ENCODE measurements around the gene DIPK1C. TPM values are rescaled to one million over a fixed set of nuclear protein-coding genes. Genes with fewer than 3 reads are reported as not detected.

The DIPK1C gene
- polyA plus RNA-seq, 2 donors, result 0.02 TPM; not detected in 1

GRCh38 chr18:74419761-74420160 is 37.3 kb downstream of the DIPK1C start:
- 80% methylated on average over 4 of the region's 4 CpGs for WGBS, 2 donors
- Histone ChIP-seq H3K9me3 (ENCODE audit: control insufficient read depth in 2 of 2, insufficient read depth in 1 of 2, low read depth in 1 of 2, low read length in 1 of 2) (no peaks in the 10 kb centered on the region), H3K36me3 (ENCODE audit: control insufficient read depth in 2 of 2, insufficient read depth in 2 of 2, low read length in 1 of 2) (no peaks in the 10 kb centered on the region), H3K27me3 (ENCODE audit: control insufficient read depth in 1 of 2, insufficient read depth in 2 of 2, low read length in 2 of 2) (no peaks in the 10 kb centered on the region), H3K27ac (ENCODE audit: low read depth in 2 of 2, low read length in 1 of 2) (no peak overlapping the region), H3K4me1 (ENCODE audit: control insufficient read depth in 2 of 2, insufficient read depth in 2 of 2, low read length in 1 of 2) (no peaks in the 10 kb centered on the region), H3K4me3 (ENCODE audit: low read depth in 1 of 2, low read length in 2 of 2) (no peak overlapping the region)

GRCh38 chr18:74418023-74418422 is 39.1 kb downstream of the DIPK1C start:
- WGBS, 2 donors, result 29 to 54% methylated on average over 2 of the region's 2 CpGs
- Histone ChIP-seq H3K4me1 (ENCODE audit: control insufficient read depth in 2 of 2, insufficient read depth in 2 of 2, low read length in 1 of 2) (no peaks in the 10 kb centered on the region), H3K27me3 (ENCODE audit: control insufficient read depth in 1 of 2, insufficient read depth in 2 of 2, low read length in 2 of 2) (no peaks in the 10 kb centered on the region), H3K27ac (ENCODE audit: low read depth in 2 of 2, low read length in 1 of 2) (no peak overlapping the region), H3K9me3 (ENCODE audit: control insufficient read depth in 2 of 2, insufficient read depth in 1 of 2, low read depth in 1 of 2, low read length in 1 of 2) (no peaks in the 10 kb centered on the region), H3K4me3 (ENCODE audit: low read depth in 1 of 2, low read length in 2 of 2) (no peak overlapping the region), H3K36me3 (ENCODE audit: control insufficient read depth in 2 of 2, insufficient read depth in 2 of 2, low read length in 1 of 2) (no peaks in the 10 kb centered on the region)

GRCh38 chr18:74416124-74416523 is 41.0 kb downstream of the DIPK1C start:
- Histone ChIP-seq H3K27ac (ENCODE audit: low read depth in 2 of 2, low read length in 1 of 2) (no peak overlapping the region), H3K27me3 (ENCODE audit: control insufficient read depth in 1 of 2, insufficient read depth in 2 of 2, low read length in 2 of 2) (no peaks in the 10 kb centered on the region), H3K9me3 (ENCODE audit: control insufficient read depth in 2 of 2, insufficient read depth in 1 of 2, low read depth in 1 of 2, low read length in 1 of 2) (no peaks in the 10 kb centered on the region), H3K4me3 (ENCODE audit: low read depth in 1 of 2, low read length in 2 of 2) (no peak overlapping the region), H3K36me3 (ENCODE audit: control insufficient read depth in 2 of 2, insufficient read depth in 2 of 2, low read length in 1 of 2) (no peaks in the 10 kb centered on the region), H3K4me1 (ENCODE audit: control insufficient read depth in 2 of 2, insufficient read depth in 2 of 2, low read length in 1 of 2) (no peaks in the 10 kb centered on the region)
- 79 to 83% methylated on average over 12 of the region's 12 CpGs for WGBS, 2 donors

DNA sequence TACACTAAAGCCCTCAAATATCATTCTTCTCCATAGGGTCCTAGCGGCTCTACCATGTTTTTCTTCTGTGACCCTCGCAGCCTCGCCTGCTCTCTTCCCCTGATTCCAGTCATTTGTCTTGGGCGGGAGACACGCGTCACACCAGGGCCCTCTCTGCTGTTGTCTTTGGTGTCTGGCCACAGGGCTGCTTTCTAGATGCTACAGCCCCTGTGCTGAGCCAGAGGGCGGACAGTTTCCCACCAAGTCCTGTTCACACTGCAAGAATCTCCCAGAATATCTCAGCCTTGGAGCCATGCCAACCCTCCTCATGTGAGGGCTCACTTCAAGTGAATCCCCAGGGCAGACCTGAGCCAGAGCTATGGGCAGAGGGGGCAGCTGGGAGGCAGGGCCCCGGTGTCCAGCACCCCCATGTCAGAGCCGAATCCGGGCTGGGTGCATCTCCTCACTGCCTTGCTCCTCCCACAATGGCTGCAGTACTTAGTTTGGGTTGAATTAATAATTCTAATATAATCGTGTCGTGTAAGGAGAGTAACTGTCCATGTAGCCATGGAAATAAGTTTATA is 42.1 kb downstream of the DIPK1C start:
- WGBS, 2 donors, result 76 to 84% methylated on average over 12 of the region's 12 CpGs
- H3K27me3 ChIP-seq (ENCODE audit: control insufficient read depth in 1 of 2, insufficient read depth in 2 of 2, low read length in 2 of 2), result no peaks in the 10 kb centered on the region
- no peaks in the 10 kb centered on the region for H3K9me3 ChIP-seq (ENCODE audit: control insufficient read depth in 2 of 2, insufficient read depth in 1 of 2, low read depth in 1 of 2, low read length in 1 of 2)
- H3K4me3 ChIP-seq (ENCODE audit: low read depth in 1 of 2, low read length in 2 of 2), result no peak overlapping the region
- no peaks in the 10 kb centered on the region for H3K36me3 ChIP-seq (ENCODE audit: control insufficient read depth in 2 of 2, insufficient read depth in 2 of 2, low read length in 1 of 2)
- no peaks in the 10 kb centered on the region for H3K4me1 ChIP-seq (ENCODE audit: control insufficient read depth in 2 of 2, insufficient read depth in 2 of 2, low read length in 1 of 2)
- H3K27ac ChIP-seq (ENCODE audit: low read depth in 2 of 2, low read length in 1 of 2), result no peak overlapping the region

GRCh38 chr18:74413836-74414235 is 43.3 kb downstream of the DIPK1C start:
- no peaks in the 10 kb centered on the region for H3K9me3 ChIP-seq (ENCODE audit: control insufficient read depth in 2 of 2, insufficient read depth in 1 of 2, low read depth in 1 of 2, low read length in 1 of 2)
- no peaks in the 10 kb centered on the region for H3K27me3 ChIP-seq (ENCODE audit: control insufficient read depth in 1 of 2, insufficient read depth in 2 of 2, low read length in 2 of 2)
- H3K4me3 ChIP-seq (ENCODE audit: low read depth in 1 of 2, low read length in 2 of 2), result no peak overlapping the region
- no peak overlapping the region for H3K27ac ChIP-seq (ENCODE audit: low read depth in 2 of 2, low read length in 1 of 2)
- no peaks in the 10 kb centered on the region for H3K36me3 ChIP-seq (ENCODE audit: control insufficient read depth in 2 of 2, insufficient read depth in 2 of 2, low read length in 1 of 2)
- no peaks in the 10 kb centered on the region for H3K4me1 ChIP-seq (ENCODE audit: control insufficient read depth in 2 of 2, insufficient read depth in 2 of 2, low read length in 1 of 2)
- 56 to 57% methylated on average over 7 of the region's 7 CpGs for WGBS, 2 donors

DNA sequence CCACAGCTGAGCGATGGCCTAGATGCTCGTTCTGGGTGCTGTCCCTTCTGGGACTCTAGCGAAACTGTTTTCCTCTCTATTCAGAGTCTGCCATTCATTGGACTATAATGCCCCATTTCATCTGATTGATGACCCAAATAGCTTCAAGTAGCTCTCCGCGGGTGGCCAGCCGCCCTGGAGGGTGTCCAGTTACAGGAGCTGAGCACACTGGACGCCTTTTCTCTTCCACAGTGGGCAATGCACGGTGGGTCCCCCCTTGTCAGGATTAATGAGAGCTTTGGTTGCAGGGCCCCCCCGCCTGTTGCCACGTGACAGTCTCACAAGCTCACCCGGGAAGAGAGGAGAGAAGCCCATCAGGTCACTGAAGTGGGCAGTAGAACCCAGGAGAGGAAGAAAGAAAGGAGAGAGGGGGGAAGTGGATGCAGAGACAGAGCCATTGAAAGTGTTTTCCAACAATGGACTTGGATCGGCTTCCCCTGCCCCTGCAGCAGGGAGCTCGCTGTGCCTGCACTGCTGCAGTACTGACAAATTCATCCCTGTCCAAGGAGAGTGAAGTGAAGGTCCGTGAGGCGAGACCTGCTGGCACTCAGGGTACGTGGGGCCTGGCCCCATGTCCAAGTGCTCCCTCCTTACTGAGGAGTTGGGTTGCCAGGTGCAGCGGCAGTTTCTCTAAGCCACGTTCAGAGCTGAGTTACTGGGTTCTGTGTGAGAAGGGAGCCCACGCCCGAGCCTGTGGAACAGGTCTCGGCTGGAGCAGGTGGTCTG is 44.8 kb downstream of the DIPK1C start:
- no peak overlapping the region for H3K27ac ChIP-seq (ENCODE audit: low read depth in 2 of 2, low read length in 1 of 2)
- no peaks in the 10 kb centered on the region for H3K36me3 ChIP-seq (ENCODE audit: control insufficient read depth in 2 of 2, insufficient read depth in 2 of 2, low read length in 1 of 2)

GRCh38 chr18:74411475-74411874 is 45.6 kb downstream of the DIPK1C start:
- WGBS, 2 donors, result 80 to 82% methylated on average over 9 of the region's 9 CpGs
- Histone ChIP-seq H3K4me1 (ENCODE audit: control insufficient read depth in 2 of 2, insufficient read depth in 2 of 2, low read length in 1 of 2) (no peaks in the 10 kb centered on the region), H3K4me3 (ENCODE audit: low read depth in 1 of 2, low read length in 2 of 2) (no peak overlapping the region), H3K27me3 (ENCODE audit: control insufficient read depth in 1 of 2, insufficient read depth in 2 of 2, low read length in 2 of 2) (no peaks in the 10 kb centered on the region), H3K27ac (ENCODE audit: low read depth in 2 of 2, low read length in 1 of 2) (no peak overlapping the region), H3K36me3 (ENCODE audit: control insufficient read depth in 2 of 2, insufficient read depth in 2 of 2, low read length in 1 of 2) (no peaks in the 10 kb centered on the region), H3K9me3 (ENCODE audit: control insufficient read depth in 2 of 2, insufficient read depth in 1 of 2, low read depth in 1 of 2, low read length in 1 of 2) (no peaks in the 10 kb centered on the region)

More for the DNA sequence above, 44.8 kb downstream of the DIPK1C start:
- no peak overlapping the region for H3K4me3 ChIP-seq (ENCODE audit: low read depth in 1 of 2, low read length in 2 of 2)
- H3K27me3 ChIP-seq (ENCODE audit: control insufficient read depth in 1 of 2, insufficient read depth in 2 of 2, low read length in 2 of 2), result no peaks in the 10 kb centered on the region
- no peaks in the 10 kb centered on the region for H3K4me1 ChIP-seq (ENCODE audit: control insufficient read depth in 2 of 2, insufficient read depth in 2 of 2, low read length in 1 of 2)
- H3K9me3 ChIP-seq (ENCODE audit: control insufficient read depth in 2 of 2, insufficient read depth in 1 of 2, low read depth in 1 of 2, low read length in 1 of 2), result no peaks in the 10 kb centered on the region
- 73 to 75% methylated on average over 21 of the region's 21 CpGs for WGBS, 2 donors

GRCh38 chr18:74410441-74410992 is 46.6 kb downstream of the DIPK1C start:
- Histone ChIP-seq H3K27me3 (ENCODE audit: control insufficient read depth in 1 of 2, insufficient read depth in 2 of 2, low read length in 2 of 2) (no peaks in the 10 kb centered on the region), H3K36me3 (ENCODE audit: control insufficient read depth in 2 of 2, insufficient read depth in 2 of 2, low read length in 1 of 2) (no peaks in the 10 kb centered on the region), H3K27ac (ENCODE audit: low read depth in 2 of 2, low read length in 1 of 2) (no peak overlapping the region), H3K4me1 (ENCODE audit: control insufficient read depth in 2 of 2, insufficient read depth in 2 of 2, low read length in 1 of 2) (no peaks in the 10 kb centered on the region), H3K4me3 (ENCODE audit: low read depth in 1 of 2, low read length in 2 of 2) (no peak overlapping the region), H3K9me3 (ENCODE audit: control insufficient read depth in 2 of 2, insufficient read depth in 1 of 2, low read depth in 1 of 2, low read length in 1 of 2) (no peaks in the 10 kb centered on the region)
- 67 to 76% methylated on average over 8 of the region's 8 CpGs for WGBS, 2 donors

- WGBS, 2 donors, result 25 to 27% methylated on average over 2 of the region's 2 CpGs
- Histone ChIP-seq H3K27me3 (ENCODE audit: control insufficient read depth in 1 of 2, insufficient read depth in 2 of 2, low read length in 2 of 2) (no peaks in the 10 kb centered on the region), H3K4me1 (ENCODE audit: control insufficient read depth in 2 of 2, insufficient read depth in 2 of 2, low read length in 1 of 2) (no peaks in the 10 kb centered on the region), H3K4me3 (ENCODE audit: low read depth in 1 of 2, low read length in 2 of 2) (no peak overlapping the region), H3K9me3 (ENCODE audit: control insufficient read depth in 2 of 2, insufficient read depth in 1 of 2, low read depth in 1 of 2, low read length in 1 of 2) (peaks cover 0 to 2% of the 10 kb centered on the region in 2 donors), H3K27ac (ENCODE audit: low read depth in 2 of 2, low read length in 1 of 2) (no peak overlapping the region), H3K36me3 (ENCODE audit: control insufficient read depth in 2 of 2, insufficient read depth in 2 of 2, low read length in 1 of 2) (no peaks in the 10 kb centered on the region)
These were observed 49.2 kb downstream of the DIPK1C start for GRCh38 chr18:74407888-74408287.

Data from esophagus (tissue), 2 donors.